Liver (tissue), 3 donors: Measurements from ENCODE around the gene BAHCC1.

ENCODE experiments used
- RAD21 ChIP-seq, 2 donors: IDR thresholded peaks; 2 replicates each; pipeline ENCODE4 v1.6.1; 2016; ENCODE audit warnings: antibody characterized with exemption in 2 of 2, mild to moderate bottlenecking in 2 of 2
- TF ChIP-seq, protein P1 (sequence below): IDR thresholded peaks from 2 replicates; pipeline ENCODE4 v1.6.1; 2016; ENCODE audit warnings: antibody characterized with exemption
- TF ChIP-seq, protein P2 (sequence below): fragments of 150-350 bp; IDR thresholded peaks from 2 replicates; pipeline ENCODE4 v1.5.1; 2017; ENCODE audit warnings: improper control_type of control experiment, low read depth, low read length; ENCODE audit not compliant: missing input control
- donor health status: healthy.
- donor health status: healthy.

DNA sequence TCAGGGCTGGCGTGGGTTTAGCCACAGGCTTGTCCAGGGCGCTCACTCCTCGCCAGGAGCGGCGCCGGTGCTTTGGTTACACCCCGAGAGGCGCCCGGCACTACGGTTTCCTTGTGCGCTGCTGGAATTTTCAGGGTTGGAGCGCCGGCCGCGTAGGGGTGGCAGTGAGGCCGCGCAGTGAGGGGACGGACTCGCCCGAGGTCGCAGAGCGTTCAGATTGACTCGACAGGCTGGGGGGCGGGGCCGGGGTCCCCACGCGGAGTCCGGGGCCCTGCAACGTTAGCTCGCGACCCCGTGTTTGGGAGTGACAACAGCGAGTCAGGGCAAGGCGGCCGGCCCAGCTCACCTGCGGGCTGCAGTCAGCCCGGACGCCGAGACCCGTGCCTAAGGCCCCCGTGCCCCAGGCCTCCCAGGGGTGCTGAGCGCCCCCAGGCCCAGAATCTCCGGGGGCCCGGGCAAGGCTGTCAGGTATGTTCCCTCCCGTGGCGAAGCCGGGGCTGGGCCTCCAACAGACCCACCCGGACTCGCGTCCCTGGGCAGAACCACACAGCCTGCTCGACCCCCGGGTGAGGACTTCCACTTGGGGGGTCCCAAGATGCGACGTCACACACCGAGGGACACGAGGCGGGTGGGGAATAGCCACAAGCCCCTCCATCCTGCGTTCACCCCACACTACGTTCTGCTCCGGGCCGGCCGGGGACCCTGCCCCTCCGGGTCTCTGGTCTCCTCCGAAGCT is 118.7 kb downstream of the BAHCC1 start:
- TF ChIP-seq, protein P1, sequence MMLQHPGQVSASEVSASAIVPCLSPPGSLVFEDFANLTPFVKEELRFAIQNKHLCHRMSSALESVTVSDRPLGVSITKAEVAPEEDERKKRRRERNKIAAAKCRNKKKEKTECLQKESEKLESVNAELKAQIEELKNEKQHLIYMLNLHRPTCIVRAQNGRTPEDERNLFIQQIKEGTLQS, result no peak
- TF ChIP-seq, protein P2, sequence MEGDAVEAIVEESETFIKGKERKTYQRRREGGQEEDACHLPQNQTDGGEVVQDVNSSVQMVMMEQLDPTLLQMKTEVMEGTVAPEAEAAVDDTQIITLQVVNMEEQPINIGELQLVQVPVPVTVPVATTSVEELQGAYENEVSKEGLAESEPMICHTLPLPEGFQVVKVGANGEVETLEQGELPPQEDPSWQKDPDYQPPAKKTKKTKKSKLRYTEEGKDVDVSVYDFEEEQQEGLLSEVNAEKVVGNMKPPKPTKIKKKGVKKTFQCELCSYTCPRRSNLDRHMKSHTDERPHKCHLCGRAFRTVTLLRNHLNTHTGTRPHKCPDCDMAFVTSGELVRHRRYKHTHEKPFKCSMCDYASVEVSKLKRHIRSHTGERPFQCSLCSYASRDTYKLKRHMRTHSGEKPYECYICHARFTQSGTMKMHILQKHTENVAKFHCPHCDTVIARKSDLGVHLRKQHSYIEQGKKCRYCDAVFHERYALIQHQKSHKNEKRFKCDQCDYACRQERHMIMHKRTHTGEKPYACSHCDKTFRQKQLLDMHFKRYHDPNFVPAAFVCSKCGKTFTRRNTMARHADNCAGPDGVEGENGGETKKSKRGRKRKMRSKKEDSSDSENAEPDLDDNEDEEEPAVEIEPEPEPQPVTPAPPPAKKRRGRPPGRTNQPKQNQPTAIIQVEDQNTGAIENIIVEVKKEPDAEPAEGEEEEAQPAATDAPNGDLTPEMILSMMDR, result no peak
- TF ChIP-seq RAD21 (IDR thresholded peaks at IDR 0.05), result no peak
